GM12878 (cell line): ENCODE data around the gene USP35. TPM values are rescaled to one million over a fixed set of nuclear protein-coding genes. Genes with fewer than 3 reads are reported as not detected.

Source experiments
- ATAC-seq: fragments of 200-7000 bp; cut with Tn5 transposase; 3 replicates; pipeline ENCODE4 v1.9.1; 2020; ENCODE audit warnings: mild to moderate bottlenecking, moderate library complexity
- BruUV-seq: library from RNA; stranded (reverse); fragments of 400-500 nt; replicated peaks from 2 replicates; lab custom pipeline; 2021; lab: Mats Ljungman, UMichigan
- CTCF ChIA-PET: fragments of 300-600 bp; sonication (Branson Sonifier 250); formaldehyde crosslinking; extraction: SDS; loops from one replicate; lab custom pipeline; 2021; ENCODE audit warnings: inconsistent platforms; lab: Yijun Ruan, JAX
- POLR2A ChIA-PET: fragments of 350-600 bp; formaldehyde crosslinking; extraction: SDS; loops from one replicate; lab custom pipeline; 2021; ENCODE audit warnings: inconsistent platforms; lab: Charles Lee
- RAD21 ChIA-PET: fragments of 300-600 bp; sonication (Branson Sonifier 250); formaldehyde crosslinking; loops from one replicate; lab custom pipeline; 2023; ENCODE audit warnings: antibody characterized with exemption; ENCODE audit not compliant: unreplicated experiment; lab: Charles Lee
- SMC1A ChIA-PET: fragments of 300-600 bp; sonication (Branson Sonifier 250); formaldehyde crosslinking; loops from one replicate; lab custom pipeline; 2023; ENCODE audit not compliant: unreplicated experiment, uncharacterized antibody; lab: Charles Lee
- DNase-seq: peaks from one replicate; pipeline ENCODE4 v3.0.0-alpha.2; 2011; ENCODE audit warnings: low read depth, low spot score
- FAIRE-seq: peaks from 3 replicates; lab custom pipeline; 2011; peaks lifted over from hg19 to GRCh38; lab: Jason Lieb, UNC
- H2AFZ ChIP-seq: 2 replicates; pipeline ENCODE4 v1.6.0; 2011; ENCODE audit warnings: low read depth, low read length, control low read depth; ENCODE audit not compliant: control insufficient read depth
- H3K27ac ChIP-seq: 2 replicates; pipeline ENCODE4 v1.5.1; 2011; ENCODE audit warnings: control low read depth; ENCODE audit not compliant: control insufficient read depth, insufficient read depth
- H3K27me3 ChIP-seq, 2 experiments: replicated peaks in 1 of 2; 2 replicates each; pipeline versions ENCODE4 v1.6.0 to v1.6.1; 2011; ENCODE audit warnings: low read length in 1 of 2; ENCODE audit not compliant: control insufficient read depth in 2 of 2, insufficient read depth in 2 of 2
- H3K36me3 ChIP-seq, 2 experiments: 2 replicates each; pipeline ENCODE4 v1.5.1; 2011; ENCODE audit warnings: low read length in 1 of 2; ENCODE audit not compliant: control insufficient read depth in 2 of 2, insufficient read depth in 2 of 2
- H3K4me1 ChIP-seq: 2 replicates; pipeline ENCODE4 v1.6.1; 2011; ENCODE audit warnings: mild to moderate bottlenecking, low read length, moderate library complexity, mixed read lengths; ENCODE audit not compliant: control insufficient read depth, insufficient read depth
- H3K4me2 ChIP-seq: 2 replicates; pipeline ENCODE4 v1.6.0; 2011; ENCODE audit warnings: control low read depth; ENCODE audit not compliant: control insufficient read depth, insufficient read depth
- H3K4me3 ChIP-seq: fragments of 200-600 bp; sonication (generic); 2 replicates; pipeline ENCODE4 v1.5.1; 2016
- H3K79me2 ChIP-seq: 2 replicates; pipeline ENCODE4 v1.6.0; 2011; ENCODE audit warnings: low read length; ENCODE audit not compliant: control insufficient read depth, insufficient read depth
- H3K9ac ChIP-seq: 2 replicates; pipeline ENCODE4 v1.8.0; 2011; ENCODE audit warnings: low read length, control low read depth, mixed read lengths; ENCODE audit not compliant: control insufficient read depth, insufficient read depth
- H3K9me3 ChIP-seq: replicated peaks from 3 replicates; pipeline ENCODE4 v1.5.1; 2011; ENCODE audit warnings: mild to moderate bottlenecking, low read length; ENCODE audit not compliant: control insufficient read depth, insufficient read depth
- H4K20me1 ChIP-seq: 2 replicates; pipeline ENCODE4 v1.6.0; 2011; ENCODE audit not compliant: control insufficient read depth, insufficient read depth
- EZH2 ChIP-seq: IDR thresholded peaks from 2 replicates; pipeline ENCODE4 v1.6.1; 2012; ENCODE audit warnings: low read depth, mild to moderate bottlenecking, control low read depth, inconsistent platforms, low read length, borderline replicate concordance; ENCODE audit not compliant: control insufficient read depth
- HCFC1 ChIP-seq: fragments of 150-350 bp; IDR thresholded peaks from 2 replicates; pipeline ENCODE4 v1.6.1; 2014; ENCODE audit warnings: low read length
- MTA3 ChIP-seq: IDR thresholded peaks from 2 replicates; pipeline ENCODE4 v1.6.1; 2012; ENCODE audit warnings: low read length, inconsistent platforms, borderline replicate concordance
- NRF1 ChIP-seq: conservative IDR thresholded peaks from 2 replicates; pipeline ENCODE4 v1.6.1; 2011; ENCODE audit warnings: mild to moderate bottlenecking, low read depth, low read length, improper control_type of control experiment
- RUNX3 ChIP-seq: IDR thresholded peaks from 2 replicates; pipeline ENCODE4 v1.6.1; 2012; ENCODE audit warnings: low read length, inconsistent platforms
- SPI1 ChIP-seq: IDR thresholded peaks from 2 replicates; pipeline ENCODE4 v1.6.1; 2011; ENCODE audit warnings: low read depth, mild to moderate bottlenecking, low read length, moderate library complexity, borderline replicate concordance; ENCODE audit not compliant: insufficient read depth
- TAF1 ChIP-seq: IDR thresholded peaks from 2 replicates; pipeline ENCODE4 v1.6.1; 2011; ENCODE audit warnings: mild to moderate bottlenecking, low read depth, low read length, borderline replicate concordance
- ZNF622 ChIP-seq: fragments of 450-650 bp; IDR thresholded peaks from 2 replicates; pipeline ENCODE4 v1.6.1; 2017; ENCODE audit warnings: mild to moderate bottlenecking, inconsistent platforms
- WGBS: methylation state at CpG from one replicate; pipeline ENCODE4 v1.1.6; 2016; ENCODE audit warnings: low lambda C conversion rate; ENCODE audit not compliant: insufficient replicate concordance, insufficient coverage; ENCODE audit errors: missing lambda C conversion rate; 5-methylcytosine and 5-hydroxymethylcytosine counted together
- in situ Hi-C: fragments of 300-500 bp; cut with MboI; formaldehyde crosslinking; loops from 9 replicates; pipeline ENCODE4 v1.14.3; 2018; ENCODE audit warnings: mixed read lengths
- intact Hi-C: fragments of 100-400 bp; cut with micrococcal nuclease; formaldehyde crosslinking; loops from one replicate; pipeline ENCODE4 v1.14.2; 2022; ENCODE audit not compliant: unreplicated experiment
- polyA plus RNA-seq, 11 experiments: library from polyadenylated mRNA; depleted of rRNA in 4 of 11; unstranded in 6 of 11; stranded (reverse) in 5 of 11; fragments of >200 nt; fragmentation: Nextera tagmentation in 4 of 11; fragmentation: Illumina TruSeq in 1 of 11; extraction: Ambion mirVana in 4 of 11; extraction: Trizol in 1 of 11; gene quantifications; 1 replicate in 1 of 11; 2 replicates in 10 of 11; pipeline versions ENCODE4 v1.2.1 to v1.2.3, GENCODE V29; 2011 to 2016; ENCODE audit warnings: inconsistent platforms in 2 of 11, missing spikeins in 2 of 11, low read depth in 1 of 11
- total RNA-seq, 4 experiments: library from RNA; depleted of rRNA in 3 of 4; stranded (reverse); fragments of >200 nt in 3 of 4; fragmentation: Illumina TruSeq in 1 of 4; extraction: Trizol in 1 of 4; gene quantifications; 2 replicates each; pipeline versions ENCODE4 v1.2.1 to v1.2.3, GENCODE V29; 2013 to 2021
- TF ChIP-seq, protein P1 (sequence below): fragments of 450-650 bp; IDR thresholded peaks from 2 replicates; pipeline ENCODE4 v1.6.1; 2016; ENCODE audit warnings: mild to moderate bottlenecking
- TF ChIP-seq, protein P2 (sequence below): fragments of 450-650 bp; IDR thresholded peaks from 2 replicates; pipeline ENCODE4 v1.6.1; 2017; ENCODE audit warnings: mild to moderate bottlenecking, low read depth, inconsistent platforms; ENCODE audit not compliant: poor library complexity, severe bottlenecking

The USP35 gene
- total and polyA plus RNA-seq, 10 of the 15 experiments (the other 5 are each of a cell fraction or from before 2014, with no cell fraction given), result 0.13 to 6.4 (median 3.1) TPM; not detected in 1

DNA sequence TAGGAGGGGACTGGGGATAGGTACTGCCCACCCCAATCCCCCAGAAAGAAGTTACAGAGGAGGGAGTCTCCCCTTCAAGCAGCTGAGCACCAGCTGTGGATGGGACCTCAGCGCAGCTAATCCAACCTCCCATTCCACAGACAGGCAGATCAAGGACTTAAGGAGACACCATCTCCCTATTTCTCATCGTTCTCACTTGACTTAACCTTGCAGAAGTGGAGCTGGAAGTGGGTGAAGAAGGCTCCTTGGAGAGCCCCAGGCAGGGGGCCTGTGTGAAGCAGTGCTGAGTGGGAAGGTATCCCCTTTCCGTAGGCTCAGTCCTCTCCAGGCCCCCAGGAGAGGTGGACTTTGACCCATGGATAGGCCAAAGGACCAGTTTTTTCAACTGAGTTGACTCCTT, 27.3 kb downstream of the USP35 start:
- H3K36me3 ChIP-seq, result peaks cover 0 to 5% of the 10 kb centered on the region in 2 experiments; a peak in 2 of 4 replicates
- WGBS, result 85% methylated on average over 3 of the region's 3 CpGs
- SMC1A ChIA-PET, result interaction anchor here (0.9 kb wide), 1 partner anchor 348 kb away, joined by 3 read pairs; no protein-coding TSS in a partner anchor
- H3K9me3 ChIP-seq, result no peaks in the 10 kb centered on the region
- BruUV-seq, result no TSS peak
- H3K79me2 ChIP-seq, result no peaks in the 10 kb centered on the region
- no peaks in the 10 kb centered on the region for H4K20me1 ChIP-seq
- H3K27me3 ChIP-seq, result no peaks in the 10 kb centered on the region
- DNase-seq (no peak), FAIRE-seq (no peak), ATAC-seq (no peak)
- H3K9ac ChIP-seq, result no peak overlapping the region
- H3K27ac ChIP-seq, result no peak overlapping the region
- H3K4me2 ChIP-seq, result no peak overlapping the region
- intact Hi-C loops, result no loop called here
- POLR2A ChIA-PET, result no interaction called here
- in situ Hi-C loops, result no loop called here
- no peak for TF ChIP-seq EZH2
- TF ChIP-seq, protein P1, sequence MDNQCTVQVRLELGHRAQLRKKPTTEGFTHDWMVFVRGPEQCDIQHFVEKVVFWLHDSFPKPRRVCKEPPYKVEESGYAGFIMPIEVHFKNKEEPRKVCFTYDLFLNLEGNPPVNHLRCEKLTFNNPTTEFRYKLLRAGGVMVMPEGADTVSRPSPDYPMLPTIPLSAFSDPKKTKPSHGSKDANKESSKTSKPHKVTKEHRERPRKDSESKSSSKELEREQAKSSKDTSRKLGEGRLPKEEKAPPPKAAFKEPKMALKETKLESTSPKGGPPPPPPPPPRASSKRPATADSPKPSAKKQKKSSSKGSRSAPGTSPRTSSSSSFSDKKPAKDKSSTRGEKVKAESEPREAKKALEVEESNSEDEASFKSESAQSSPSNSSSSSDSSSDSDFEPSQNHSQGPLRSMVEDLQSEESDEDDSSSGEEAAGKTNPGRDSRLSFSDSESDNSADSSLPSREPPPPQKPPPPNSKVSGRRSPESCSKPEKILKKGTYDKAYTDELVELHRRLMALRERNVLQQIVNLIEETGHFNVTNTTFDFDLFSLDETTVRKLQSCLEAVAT, result no peak
- TF ChIP-seq ZNF622, result no peak
- TF ChIP-seq, protein P2, sequence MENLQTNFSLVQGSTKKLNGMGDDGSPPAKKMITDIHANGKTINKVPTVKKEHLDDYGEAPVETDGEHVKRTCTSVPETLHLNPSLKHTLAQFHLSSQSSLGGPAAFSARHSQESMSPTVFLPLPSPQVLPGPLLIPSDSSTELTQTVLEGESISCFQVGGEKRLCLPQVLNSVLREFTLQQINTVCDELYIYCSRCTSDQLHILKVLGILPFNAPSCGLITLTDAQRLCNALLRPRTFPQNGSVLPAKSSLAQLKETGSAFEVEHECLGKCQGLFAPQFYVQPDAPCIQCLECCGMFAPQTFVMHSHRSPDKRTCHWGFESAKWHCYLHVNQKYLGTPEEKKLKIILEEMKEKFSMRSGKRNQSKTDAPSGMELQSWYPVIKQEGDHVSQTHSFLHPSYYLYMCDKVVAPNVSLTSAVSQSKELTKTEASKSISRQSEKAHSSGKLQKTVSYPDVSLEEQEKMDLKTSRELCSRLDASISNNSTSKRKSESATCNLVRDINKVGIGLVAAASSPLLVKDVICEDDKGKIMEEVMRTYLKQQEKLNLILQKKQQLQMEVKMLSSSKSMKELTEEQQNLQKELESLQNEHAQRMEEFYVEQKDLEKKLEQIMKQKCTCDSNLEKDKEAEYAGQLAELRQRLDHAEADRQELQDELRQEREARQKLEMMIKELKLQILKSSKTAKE, result no peak
- TF ChIP-seq TAF1, result no peak
- TF ChIP-seq RUNX3, result no peak
- no peak for TF ChIP-seq HCFC1
- no peak for TF ChIP-seq MTA3
- TF ChIP-seq SPI1, result no peak
- TF ChIP-seq NRF1, result no peak
- RAD21 ChIA-PET, result no interaction called here
- H2AFZ ChIP-seq, result no peak overlapping the region
- H3K4me1 ChIP-seq, result peaks cover 9% of the 10 kb centered on the region
- CTCF ChIA-PET, result interaction anchor here (1.0 to 1.4 kb wide), 2 partner anchors 12 to 22 kb away, joined by 3 to 7 read pairs; no protein-coding TSS in a partner anchor
- no peak overlapping the region for H3K4me3 ChIP-seq
